Naive thymus-derived CD8-positive, alpha-beta T cell (primary cell): Measurements from ENCODE around the gene DOCK4. TPM values are rescaled to one million over a fixed set of nuclear protein-coding genes. Genes with fewer than 3 reads are reported as not detected.
"Not testable (repeated sequence)": the region's sequence is repeated elsewhere in the genome, so short reads cannot be mapped to it uniquely, and the experiment has no call there.

ENCODE experiments used
- ATAC-seq, 2 donors: fragments of 150-1000 bp; cut with Tn5 transposase in 1 of 2; sonication (Bioruptor Pico), chemical (Tn5 transposase) in 1 of 2; 1 replicate in 1 of 2; 2 replicates in 1 of 2; pipeline ENCODE4 v1.10.0; 2021; ENCODE audit warnings: mild to moderate bottlenecking in 2 of 2, moderate library complexity in 2 of 2
- POLR2A ChIA-PET: fragments of 350-600 bp; sonication (Branson Sonifier 250); formaldehyde crosslinking; loops from one replicate; lab custom pipeline; 2021; ENCODE audit warnings: antibody characterized with exemption; lab: Charles Lee
- DNase-seq, 10 donors: peaks; one replicate each; pipeline versions ENCODE4 v3.0.0 to v3.0.0-alpha.2; 2020 to 2022
- H3K27ac Mint-ChIP-seq, 10 donors: one replicate each; pipeline ENCODE4 v1.8.0; 2020 to 2022; ENCODE audit warnings: mild to moderate bottlenecking in 10 of 10, mixed read lengths in 10 of 10, moderate library complexity in 4 of 10, inconsistent platforms in 1 of 10
- H3K27me3 Mint-ChIP-seq, 5 donors: one replicate each; pipeline ENCODE4 v1.8.0; 2021 to 2022; ENCODE audit warnings: mixed read lengths in 5 of 5
- H3K36me3 Mint-ChIP-seq, 3 donors: one replicate each; pipeline ENCODE4 v1.8.0; 2020 to 2022; ENCODE audit warnings: mixed read lengths in 3 of 3, mild to moderate bottlenecking in 2 of 3, inconsistent platforms in 1 of 3
- H3K4me1 Mint-ChIP-seq, 4 donors: one replicate each; pipeline ENCODE4 v1.8.0; 2021 to 2022; ENCODE audit warnings: mixed read lengths in 4 of 4
- H3K4me3 Mint-ChIP-seq, 10 donors: one replicate each; pipeline ENCODE4 v1.8.0; 2020 to 2022; ENCODE audit warnings: mild to moderate bottlenecking in 10 of 10, mixed read lengths in 10 of 10, moderate library complexity in 6 of 10, inconsistent platforms in 1 of 10
- H3K9me3 Mint-ChIP-seq, 9 donors: one replicate each; pipeline ENCODE4 v1.8.0; 2020 to 2022; ENCODE audit warnings: mixed read lengths in 9 of 9, mild to moderate bottlenecking in 3 of 9, inconsistent platforms in 1 of 9, moderate library complexity in 1 of 9
- polyA plus RNA-seq, 3 donors: library from polyadenylated mRNA; unstranded; fragments of 300-500 nt; fragmentation: Illumina TruSeq; gene quantifications; one replicate each; pipeline ENCODE4 v1.2.3, GENCODE V29; 2021
- total RNA-seq, 8 experiments: library from RNA in 2 of 8; stranded (reverse) in 2 of 8; gene quantifications; one replicate each; pipeline ENCODE4 v1.2.3 and lab custom pipeline; 2021 to 2026

DOCK4 gene, protein sequence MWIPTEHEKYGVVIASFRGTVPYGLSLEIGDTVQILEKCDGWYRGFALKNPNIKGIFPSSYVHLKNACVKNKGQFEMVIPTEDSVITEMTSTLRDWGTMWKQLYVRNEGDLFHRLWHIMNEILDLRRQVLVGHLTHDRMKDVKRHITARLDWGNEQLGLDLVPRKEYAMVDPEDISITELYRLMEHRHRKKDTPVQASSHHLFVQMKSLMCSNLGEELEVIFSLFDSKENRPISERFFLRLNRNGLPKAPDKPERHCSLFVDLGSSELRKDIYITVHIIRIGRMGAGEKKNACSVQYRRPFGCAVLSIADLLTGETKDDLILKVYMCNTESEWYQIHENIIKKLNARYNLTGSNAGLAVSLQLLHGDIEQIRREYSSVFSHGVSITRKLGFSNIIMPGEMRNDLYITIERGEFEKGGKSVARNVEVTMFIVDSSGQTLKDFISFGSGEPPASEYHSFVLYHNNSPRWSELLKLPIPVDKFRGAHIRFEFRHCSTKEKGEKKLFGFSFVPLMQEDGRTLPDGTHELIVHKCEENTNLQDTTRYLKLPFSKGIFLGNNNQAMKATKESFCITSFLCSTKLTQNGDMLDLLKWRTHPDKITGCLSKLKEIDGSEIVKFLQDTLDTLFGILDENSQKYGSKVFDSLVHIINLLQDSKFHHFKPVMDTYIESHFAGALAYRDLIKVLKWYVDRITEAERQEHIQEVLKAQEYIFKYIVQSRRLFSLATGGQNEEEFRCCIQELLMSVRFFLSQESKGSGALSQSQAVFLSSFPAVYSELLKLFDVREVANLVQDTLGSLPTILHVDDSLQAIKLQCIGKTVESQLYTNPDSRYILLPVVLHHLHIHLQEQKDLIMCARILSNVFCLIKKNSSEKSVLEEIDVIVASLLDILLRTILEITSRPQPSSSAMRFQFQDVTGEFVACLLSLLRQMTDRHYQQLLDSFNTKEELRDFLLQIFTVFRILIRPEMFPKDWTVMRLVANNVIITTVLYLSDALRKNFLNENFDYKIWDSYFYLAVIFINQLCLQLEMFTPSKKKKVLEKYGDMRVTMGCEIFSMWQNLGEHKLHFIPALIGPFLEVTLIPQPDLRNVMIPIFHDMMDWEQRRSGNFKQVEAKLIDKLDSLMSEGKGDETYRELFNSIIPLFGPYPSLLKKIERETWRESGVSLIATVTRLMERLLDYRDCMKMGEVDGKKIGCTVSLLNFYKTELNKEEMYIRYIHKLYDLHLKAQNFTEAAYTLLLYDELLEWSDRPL (N-terminal part only)
- 1 to 10 TPM in 1 of 2 experiments, under 1 TPM in 1; 0.88 to 1.3 TPM for total RNA-seq
- under 1 TPM in 2 of 3 donors, not detected in 1; 0.30 to 0.46 TPM for polyA plus RNA-seq
- 0.49 to 3.4 (median 1.5) reads per million in 6 experiments for total RNA-seq (lab: John Stamatoyannopoulos, UW)

DNA sequence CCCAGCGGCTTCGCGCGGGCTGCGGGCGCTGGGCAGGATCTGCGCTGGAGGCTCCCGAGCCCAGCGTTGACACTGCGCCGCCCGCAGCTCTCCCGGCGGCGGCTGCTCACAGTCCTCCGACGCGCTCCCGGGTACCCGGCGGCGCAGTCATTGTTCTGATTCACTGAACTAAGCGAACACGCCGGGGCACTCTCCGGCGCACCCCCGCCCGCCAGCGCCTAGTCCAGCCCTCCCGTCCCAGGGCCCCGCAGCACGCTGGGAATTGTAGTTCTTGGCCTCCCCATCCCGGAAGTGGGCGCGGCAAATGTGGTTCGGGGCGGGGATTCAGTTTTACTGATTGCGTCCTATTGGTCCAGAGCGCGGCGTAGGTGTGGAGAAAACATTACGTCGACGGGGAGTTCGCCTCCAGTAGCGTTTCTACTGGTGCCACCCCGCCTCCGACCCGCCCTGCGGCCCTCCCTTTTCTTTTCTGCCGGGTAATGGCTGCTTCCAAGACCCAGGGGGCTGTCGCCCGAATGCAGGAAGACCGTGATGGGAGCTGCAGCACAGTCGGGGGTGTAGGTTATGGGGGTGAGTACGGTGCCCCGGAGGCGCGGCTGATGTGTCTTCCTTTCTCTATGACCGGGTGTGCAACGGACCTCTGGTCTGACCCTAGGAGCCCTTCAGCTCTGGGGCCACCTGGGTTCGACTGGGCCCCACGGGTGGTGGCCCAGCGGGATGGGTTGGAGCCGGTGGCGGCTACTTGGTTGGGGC lies at the start of gene DOCK4, which contains the start of gene ZNF277:
TSS of gene DOCK4 (minus strand) at position 162 of the 753 bp plus-strand sequence. CDS start 261 bp downstream, outside the sequence.
TSS of gene ZNF277 (plus strand) at position 458 of the 753 bp plus-strand sequence. CDS start at position 480, 22 bp downstream.
- H3K4me3 Mint-ChIP-seq = peak within 1 kb of the TSS; percentile 93 to 98 (median 97)
- no peaks in the 10 kb centered on the region for H3K36me3 Mint-ChIP-seq
- peaks cover 22 to 47% (median 41%) of the 10 kb centered on the region in 4 donors for H3K4me1 Mint-ChIP-seq
- peaks cover 15 to 32% (median 23%) of the 10 kb centered on the region in 5 donors for H3K27me3 Mint-ChIP-seq
- peak; percentile 87 to 89 for ATAC-seq
- DNase-seq = peak; percentile 98 to 100 (median 99)
- no peaks in the 10 kb centered on the region for H3K9me3 Mint-ChIP-seq
- H3K27ac Mint-ChIP-seq = peak within 1 kb of the TSS; percentile 75 to 96 (median 94)
- POLR2A ChIA-PET = interaction anchor here (1.5 to 4.0 kb wide), 2 partner anchors 244 to 645 kb away, joined by 3 to 23 read pairs; partner anchors contain the start of genes IFRD1 and IMMP2L

DNA sequence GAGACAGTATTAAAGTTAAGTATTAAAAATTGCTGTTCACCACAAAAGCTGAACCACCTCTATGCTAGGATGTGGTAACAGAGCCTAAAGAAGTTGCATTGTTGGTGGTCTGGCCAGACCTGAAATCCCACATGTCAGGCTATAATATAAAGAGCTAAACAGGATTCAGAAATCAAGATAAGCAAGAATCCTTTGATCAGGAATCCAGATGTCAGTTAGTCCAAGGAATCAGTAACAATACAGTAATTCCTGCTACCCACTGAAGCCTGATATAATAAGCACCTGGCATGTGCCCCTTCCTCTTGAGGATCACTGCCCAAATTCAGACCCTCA lies 49.2 kb upstream of the DOCK4 start:
- no peaks in the 10 kb centered on the region for H3K27me3 Mint-ChIP-seq
- POLR2A ChIA-PET = no interaction called here
- no peak for ATAC-seq
- DNase-seq = no peak
- peaks cover 0 to 2% (median 0%) of the 10 kb centered on the region in 3 donors for H3K36me3 Mint-ChIP-seq
- H3K4me3 Mint-ChIP-seq = peak overlapping the region in 1 of 10 donors; percentile 15
- H3K27ac Mint-ChIP-seq = no peak overlapping the region
- peaks cover 20 to 65% (median 54%) of the 10 kb centered on the region in 4 donors for H3K4me1 Mint-ChIP-seq
- peaks cover 0 to 3% (median 0%) of the 10 kb centered on the region in 9 donors for H3K9me3 Mint-ChIP-seq

DNA sequence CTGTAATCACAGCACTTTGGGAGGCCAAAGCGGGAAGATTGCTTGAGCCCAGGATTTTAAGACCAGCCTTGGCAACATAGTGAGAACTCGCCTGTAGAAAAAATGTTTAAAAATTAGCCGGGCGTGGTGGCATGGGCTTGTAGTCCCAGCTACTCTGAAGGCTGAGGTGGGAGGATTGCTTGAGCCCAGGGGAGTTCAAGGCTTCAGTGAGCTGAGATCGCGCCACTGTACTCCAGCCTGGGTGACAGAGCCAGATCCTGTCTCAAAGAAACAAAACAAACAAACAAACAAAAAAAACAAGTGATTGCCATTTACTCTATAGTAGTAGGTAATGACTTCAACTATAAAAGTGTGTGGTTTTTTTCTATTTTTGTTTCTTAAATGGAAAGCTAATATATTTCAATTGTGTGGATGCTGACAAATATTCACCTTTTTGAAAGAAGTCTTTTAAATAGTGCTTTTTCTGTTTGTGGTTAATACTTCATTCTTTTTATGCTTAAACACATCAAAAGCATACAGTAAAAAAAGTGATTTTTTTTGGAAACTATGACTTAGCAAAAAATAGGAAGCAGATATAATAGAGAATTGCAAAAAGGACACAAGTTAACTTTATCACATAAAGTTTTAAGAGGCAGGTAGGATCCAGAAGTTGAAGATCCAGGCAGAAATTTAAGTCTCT lies 48.6 kb upstream of the DOCK4 start:
- POLR2A ChIA-PET = no interaction called here
- peak overlapping the region in 1 of 10 donors; percentile 30 for H3K4me3 Mint-ChIP-seq
- H3K4me1 Mint-ChIP-seq = peaks cover 21 to 64% (median 54%) of the 10 kb centered on the region in 4 donors
- peaks cover 0 to 3% (median 0%) of the 10 kb centered on the region in 9 donors for H3K9me3 Mint-ChIP-seq
- DNase-seq (no peak), ATAC-seq (no peak)
- H3K27me3 Mint-ChIP-seq = no peaks in the 10 kb centered on the region
- peaks cover 0 to 2% (median 0%) of the 10 kb centered on the region in 3 donors for H3K36me3 Mint-ChIP-seq
- H3K27ac Mint-ChIP-seq = no peak overlapping the region

DNA sequence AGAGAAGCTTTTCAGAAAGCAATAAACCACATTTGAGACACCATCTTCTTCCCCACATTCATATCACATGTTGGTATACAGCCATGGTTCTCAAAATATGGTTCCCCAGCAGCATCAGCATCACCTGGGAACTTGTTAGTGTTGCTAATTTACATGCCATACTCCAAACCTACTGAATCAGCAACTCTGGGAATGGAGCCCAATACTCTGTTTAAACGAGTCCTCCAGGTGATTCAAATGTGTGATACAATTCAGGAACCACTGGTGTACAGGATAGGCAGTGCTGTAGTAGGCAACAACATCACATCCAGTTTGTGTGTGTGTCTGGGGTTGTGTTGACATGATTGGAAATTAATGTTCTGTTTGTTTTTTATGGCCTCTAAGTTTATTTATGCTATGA lies 48.0 kb upstream of the DOCK4 start:
- DNase-seq (no peak), ATAC-seq (no peak)
- peaks cover 23 to 58% (median 53%) of the 10 kb centered on the region in 4 donors for H3K4me1 Mint-ChIP-seq
- H3K4me3 Mint-ChIP-seq = no peak overlapping the region
- peak overlapping the region in 1 of 10 donors; percentile 87 for H3K27ac Mint-ChIP-seq
- POLR2A ChIA-PET = no interaction called here
- peaks cover 0 to 2% (median 0%) of the 10 kb centered on the region in 3 donors for H3K36me3 Mint-ChIP-seq
- peaks cover 0 to 3% (median 0%) of the 10 kb centered on the region in 9 donors for H3K9me3 Mint-ChIP-seq
- H3K27me3 Mint-ChIP-seq = no peaks in the 10 kb centered on the region

DNA sequence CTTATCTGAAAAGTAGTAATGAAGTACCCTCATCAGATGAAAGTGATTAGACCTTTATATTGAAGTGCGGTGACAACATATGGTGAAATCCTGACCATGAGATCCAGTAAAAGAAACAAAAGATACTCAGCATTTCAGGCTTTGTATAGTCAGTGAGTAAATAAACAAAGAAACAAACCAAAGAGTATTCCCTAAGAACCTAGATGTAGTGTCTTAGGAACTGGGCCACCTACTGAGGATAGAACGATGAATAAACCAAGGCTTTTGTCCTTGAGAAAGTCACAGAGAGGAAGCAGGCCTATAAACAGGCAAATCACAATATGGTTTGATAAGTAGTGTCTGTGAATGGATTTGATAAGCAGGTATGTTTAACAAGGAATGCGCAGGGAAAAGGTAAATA lies 46.5 kb upstream of the DOCK4 start:
- Mint-ChIP-seq H3K4me1 (peaks cover 26 to 58% (median 56%) of the 10 kb centered on the region in 4 donors), H3K27me3 (no peaks in the 10 kb centered on the region), H3K36me3 (peaks cover 0 to 6% (median 5%) of the 10 kb centered on the region in 3 donors), H3K27ac (no peak overlapping the region), H3K9me3 (peaks cover 0 to 6% (median 0%) of the 10 kb centered on the region in 9 donors), H3K4me3 (no peak overlapping the region)
- POLR2A ChIA-PET = no interaction called here
- no peak for ATAC-seq
- no peak for DNase-seq

DNA sequence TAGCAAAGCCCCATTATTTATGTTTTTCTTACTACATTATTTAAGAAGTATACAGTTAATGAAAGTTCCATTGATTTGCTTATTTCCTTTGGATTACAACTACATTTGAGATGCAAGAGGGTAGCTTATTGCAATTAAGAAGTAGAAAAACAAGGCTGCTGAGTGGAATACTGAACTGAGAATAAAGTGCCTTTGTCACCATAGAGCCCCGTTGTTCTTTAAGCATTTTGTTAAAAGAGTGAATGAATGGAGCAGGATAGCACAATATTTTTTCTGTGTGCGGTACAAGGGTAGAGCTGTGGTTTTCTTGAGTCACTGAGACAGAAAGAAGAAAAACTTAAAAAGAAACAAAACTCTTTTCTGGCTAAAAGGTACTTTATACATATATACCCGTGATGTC lies 45.9 kb upstream of the DOCK4 start:
- ATAC-seq (no peak), DNase-seq (no peak)
- peaks cover 0 to 7% (median 6%) of the 10 kb centered on the region in 3 donors for H3K36me3 Mint-ChIP-seq
- peaks cover 26 to 58% (median 55%) of the 10 kb centered on the region in 4 donors for H3K4me1 Mint-ChIP-seq
- no peaks in the 10 kb centered on the region for H3K27me3 Mint-ChIP-seq
- H3K27ac Mint-ChIP-seq = peak overlapping the region in 2 of 10 donors; percentile 1 to 10
- H3K9me3 Mint-ChIP-seq = peaks cover 0 to 8% (median 0%) of the 10 kb centered on the region in 9 donors
- POLR2A ChIA-PET = no interaction called here
- H3K4me3 Mint-ChIP-seq = no peak overlapping the region

DNA sequence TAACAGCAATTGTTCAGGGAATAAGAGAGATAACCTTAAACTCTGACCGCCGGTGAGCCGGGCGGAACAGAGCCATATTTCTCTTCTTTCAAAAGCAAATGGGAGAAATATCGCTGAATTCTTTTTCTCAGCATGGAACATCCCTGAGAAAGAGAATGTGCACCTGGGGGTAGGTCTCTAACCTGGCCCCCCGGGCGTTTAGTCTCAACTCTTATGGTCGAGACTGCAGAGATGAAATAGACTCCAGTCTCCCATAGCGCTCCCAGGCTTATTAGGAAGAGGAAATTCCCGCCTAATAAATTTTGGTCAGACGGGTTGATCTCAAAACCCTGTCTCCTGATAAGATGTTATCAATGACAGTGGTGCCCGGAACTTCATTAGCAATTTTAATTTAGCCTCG lies 43.8 kb upstream of the DOCK4 start:
- peaks cover 32 to 64% (median 44%) of the 10 kb centered on the region in 4 donors for H3K4me1 Mint-ChIP-seq
- not testable (repeated sequence) for ATAC-seq

DNA sequence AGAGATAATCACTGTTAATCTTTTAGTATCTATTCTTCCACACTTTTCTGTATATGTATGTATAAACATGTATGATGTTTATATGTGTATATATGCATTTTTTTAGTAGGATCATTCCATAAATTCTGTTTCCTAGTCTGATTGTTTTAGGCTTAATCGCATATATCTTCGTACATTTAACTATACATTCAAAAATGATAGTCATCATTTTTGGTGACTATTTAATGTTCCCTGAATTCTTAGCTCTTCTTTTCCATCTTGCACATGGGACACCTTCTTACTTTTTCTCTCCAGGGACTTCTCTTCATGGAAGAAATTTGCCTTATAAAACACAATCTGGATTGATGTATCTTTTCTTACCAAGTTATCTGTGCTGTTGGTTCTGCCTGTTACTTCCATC lies 42.4 kb upstream of the DOCK4 start:
- H3K36me3 Mint-ChIP-seq = peaks cover 6 to 13% (median 7%) of the 10 kb centered on the region in 3 donors
- DNase-seq = no peak
- H3K9me3 Mint-ChIP-seq = peaks cover 0 to 9% (median 0%) of the 10 kb centered on the region in 9 donors
- no peaks in the 10 kb centered on the region for H3K27me3 Mint-ChIP-seq
- H3K27ac Mint-ChIP-seq = no peak overlapping the region
- no peak overlapping the region for H3K4me3 Mint-ChIP-seq
- peaks cover 26 to 51% (median 32%) of the 10 kb centered on the region in 4 donors for H3K4me1 Mint-ChIP-seq
- POLR2A ChIA-PET = no interaction called here
- no peak for ATAC-seq

More for the DNA sequence above, 43.8 kb upstream of the DOCK4 start:
- H3K36me3 Mint-ChIP-seq = peaks cover 6 to 12% (median 6%) of the 10 kb centered on the region in 3 donors
- H3K4me3 Mint-ChIP-seq, DNase-seq, H3K27me3 Mint-ChIP-seq, H3K27ac Mint-ChIP-seq, H3K9me3 Mint-ChIP-seq, POLR2A ChIA-PET: not testable (repeated sequence)

DNA sequence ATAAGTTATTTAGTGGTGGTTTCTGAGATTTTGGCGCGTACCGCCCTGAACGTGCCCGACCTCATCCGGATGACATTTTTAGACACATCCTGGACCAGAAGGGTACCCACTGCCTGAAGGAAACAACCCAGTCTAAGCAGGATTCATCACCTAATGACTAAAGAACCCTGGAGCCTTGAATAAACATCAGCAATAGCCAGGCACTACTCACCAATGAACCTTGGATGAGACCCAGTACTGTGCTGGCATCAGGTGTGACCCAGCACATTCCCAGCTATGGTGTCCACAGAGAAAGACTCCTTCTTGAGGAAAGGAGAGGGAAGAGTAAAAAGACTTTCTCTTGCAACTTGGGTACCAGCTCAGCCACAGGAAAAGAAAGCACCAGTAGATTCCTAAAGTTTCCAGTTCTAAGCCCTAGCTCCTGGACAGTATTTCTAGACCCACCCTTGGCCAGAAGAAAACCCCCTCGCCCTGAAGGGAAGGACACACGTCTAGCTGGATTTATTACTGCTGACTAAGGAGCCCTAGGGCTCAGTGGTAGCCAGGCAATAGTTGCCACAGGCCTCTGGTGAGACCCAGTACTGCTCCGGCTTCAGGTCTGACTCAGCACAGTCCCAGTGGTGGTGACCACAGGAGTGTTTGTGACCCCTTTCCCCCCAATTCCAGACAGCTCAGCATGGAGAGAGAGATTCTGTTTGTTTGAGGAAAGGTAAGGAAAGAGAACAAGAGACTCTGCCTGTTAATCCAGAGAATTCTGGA lies 32.8 kb upstream of the DOCK4 start:
- POLR2A ChIA-PET = interaction anchor here (0.5 kb wide), 1 partner anchor 401 kb away, joined by 7 read pairs; no protein-coding TSS in a partner anchor
- ATAC-seq (no peak), DNase-seq (no peak)
- Mint-ChIP-seq H3K36me3 (peaks cover 9 to 43% (median 31%) of the 10 kb centered on the region in 3 donors), H3K4me1 (peaks cover 1 to 19% (median 8%) of the 10 kb centered on the region in 4 donors), H3K27me3 (no peaks in the 10 kb centered on the region), H3K27ac (peak overlapping the region in 1 of 10 donors; percentile 67), H3K4me3 (no peak overlapping the region), H3K9me3 (peaks cover 0 to 27% (median 10%) of the 10 kb centered on the region in 9 donors)

DNA sequence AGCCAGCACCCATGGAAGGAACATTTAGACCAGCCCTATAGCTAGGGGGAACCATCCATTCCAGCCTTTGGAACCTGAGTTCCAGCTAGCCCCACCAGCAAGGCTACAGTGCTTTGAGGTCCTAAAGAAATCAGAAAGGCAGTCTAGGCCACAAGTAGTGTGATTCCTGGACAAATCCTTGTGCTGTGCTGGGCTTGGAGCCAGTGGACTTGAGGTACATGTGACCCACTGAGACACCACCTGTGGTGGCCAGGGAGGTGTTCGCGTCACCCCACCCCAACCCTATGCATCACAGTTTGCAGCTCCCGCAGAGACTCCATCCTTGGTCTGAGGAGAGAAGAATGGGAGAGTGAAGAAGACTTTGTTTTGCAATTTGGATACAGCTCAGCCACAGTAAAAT lies 32.1 kb upstream of the DOCK4 start:
- POLR2A ChIA-PET = no interaction called here
- Mint-ChIP-seq H3K4me3 (no peak overlapping the region), H3K27me3 (no peaks in the 10 kb centered on the region), H3K27ac (no peak overlapping the region), H3K9me3 (peaks cover 0 to 27% (median 11%) of the 10 kb centered on the region in 9 donors), H3K36me3 (peaks cover 13 to 47% (median 37%) of the 10 kb centered on the region in 3 donors), H3K4me1 (peaks cover 2 to 21% (median 8%) of the 10 kb centered on the region in 4 donors)
- ATAC-seq (no peak), DNase-seq (no peak)
